AG10803 (cell line): ENCODE data around the gene FAM186B.
A peak's percentile ranks its signal among the peaks of the same experiment; 100 is the strongest.

ENCODE experiments used
- DNase-seq: peaks from one replicate; pipeline ENCODE4 v3.0.0; 2010; ENCODE audit warnings: low read depth
- H3K4me3 ChIP-seq: 2 replicates; pipeline ENCODE4 v1.5.1; 2011; ENCODE audit warnings: mild to moderate bottlenecking, low read length, control low read depth
- CTCF ChIP-seq: conservative IDR thresholded peaks from 2 replicates; pipeline ENCODE4 v1.5.1; 2011; ENCODE audit warnings: mild to moderate bottlenecking, low read length, control low read depth, inconsistent platforms

Gene FAM186B

DNA sequence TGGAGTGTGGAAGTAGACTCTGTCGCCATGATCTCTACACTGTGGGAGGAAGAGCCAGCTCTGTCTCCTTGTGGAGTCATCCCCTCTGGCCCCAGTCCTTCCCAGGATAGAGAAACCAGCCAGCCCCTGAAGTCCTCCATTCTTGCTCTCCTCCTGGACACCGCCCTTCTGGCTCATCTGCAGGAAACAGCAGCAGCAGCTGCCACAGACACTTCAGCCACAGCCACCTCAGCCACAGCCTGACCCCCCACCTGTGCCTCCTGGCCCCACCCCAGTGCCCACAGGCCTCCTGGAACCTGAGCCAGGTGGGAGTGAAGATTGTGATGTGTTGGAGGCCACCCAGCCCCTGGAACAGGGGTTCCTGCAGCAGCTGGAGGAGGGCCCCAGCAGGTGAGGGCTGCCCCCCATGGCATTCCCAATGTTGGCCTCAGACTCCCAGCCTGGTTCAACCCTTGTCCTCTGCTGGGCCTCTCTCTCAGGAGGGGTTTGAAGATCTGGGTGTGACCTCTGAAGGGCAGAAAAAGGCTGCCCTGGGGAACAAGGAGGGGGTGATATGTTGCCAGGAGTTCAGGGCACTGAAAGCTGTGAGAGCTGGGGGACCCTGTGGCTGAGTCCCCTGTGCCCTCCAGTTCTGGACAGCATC is 28.4 kb upstream of the FAM186B start:
- no peak overlapping the region for H3K4me3 ChIP-seq
- TF ChIP-seq CTCF: no peak
- DNase-seq: no peak

DNA sequence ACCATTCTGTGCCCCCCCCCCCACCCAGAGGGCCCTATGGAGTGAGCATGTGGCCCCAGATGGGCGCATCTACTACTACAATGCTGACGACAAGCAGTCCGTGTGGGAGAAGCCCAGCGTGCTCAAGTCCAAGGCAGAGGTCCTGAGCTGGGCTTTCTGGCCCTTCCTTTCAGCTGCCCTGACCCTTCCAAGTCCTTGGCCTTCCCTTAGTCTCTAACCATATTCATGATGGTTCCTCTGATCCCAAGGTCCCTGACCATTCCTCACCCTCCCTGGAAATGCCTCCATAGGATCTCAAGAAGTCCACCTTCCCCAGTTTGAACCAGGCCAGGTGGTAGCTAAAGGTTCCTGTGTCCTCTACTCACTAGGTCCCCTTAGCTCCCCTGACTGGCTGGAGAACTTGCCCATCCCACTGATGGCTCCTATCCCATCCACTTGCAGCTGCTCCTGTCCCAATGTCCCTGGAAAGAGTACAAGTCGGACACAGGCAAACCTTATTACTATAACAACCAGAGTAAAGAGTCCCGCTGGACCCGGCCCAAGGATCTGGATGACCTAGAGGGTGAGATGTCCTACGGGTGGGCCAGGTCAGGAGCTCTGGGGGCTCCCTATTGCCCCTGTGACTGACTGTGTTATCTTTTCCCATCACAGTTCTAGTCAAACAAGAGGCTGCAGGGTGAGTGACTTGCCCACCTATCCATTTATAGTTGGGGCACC is 27.7 kb upstream of the FAM186B start:
- TF ChIP-seq CTCF: no peak
- H3K4me3 ChIP-seq: no peak overlapping the region
- no peak for DNase-seq

DNA sequence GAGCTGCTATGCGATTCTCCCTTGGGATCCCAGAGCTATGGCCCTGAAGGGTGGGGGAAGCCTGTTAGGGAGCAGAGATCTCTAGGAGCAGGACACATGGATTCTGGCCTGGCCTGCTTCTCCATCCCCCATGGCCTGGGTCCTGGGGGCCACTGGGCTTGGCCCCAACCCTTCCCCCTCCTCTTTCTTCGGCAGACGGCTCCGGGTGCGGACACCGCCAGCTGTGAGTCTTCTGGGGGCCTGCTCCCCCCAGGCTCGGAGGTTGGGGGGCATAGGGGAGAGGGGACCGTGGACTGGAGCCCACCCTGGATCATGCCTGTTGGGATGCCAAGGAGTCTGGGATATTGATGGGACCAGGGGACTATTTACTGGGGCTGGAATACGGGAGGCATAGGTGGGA is 27.0 kb upstream of the FAM186B start:
- DNase-seq: no peak
- TF ChIP-seq CTCF: no peak
- no peak overlapping the region for H3K4me3 ChIP-seq

DNA sequence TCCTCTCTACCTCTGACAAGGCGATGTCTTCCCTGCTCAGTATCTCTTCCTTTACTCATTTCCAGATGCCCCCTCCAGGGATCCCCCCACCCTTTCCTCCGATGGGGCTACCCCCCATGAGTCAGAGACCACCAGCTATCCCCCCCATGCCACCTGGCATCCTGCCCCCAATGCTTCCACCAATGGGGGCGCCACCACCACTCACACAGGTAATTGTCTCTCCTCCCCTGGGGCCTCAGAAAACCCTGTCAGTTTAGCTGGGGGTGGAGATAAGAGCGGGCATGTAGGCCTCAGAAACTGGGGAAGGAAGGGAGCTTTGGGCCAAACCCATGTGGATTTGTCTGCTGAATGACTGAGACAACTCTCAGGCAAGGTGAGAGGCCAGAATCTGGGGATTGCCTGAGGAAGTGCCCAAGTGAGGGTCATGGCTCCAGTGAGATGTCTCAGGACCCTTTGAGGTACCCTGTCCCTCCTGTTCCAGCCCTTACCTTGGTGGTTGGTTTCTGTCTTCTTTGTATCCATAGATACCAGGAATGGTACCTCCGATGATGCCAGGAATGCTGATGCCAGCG is 26.0 kb upstream of the FAM186B start:
- no peak overlapping the region for H3K4me3 ChIP-seq
- DNase-seq: no peak
- no peak for TF ChIP-seq CTCF

DNA sequence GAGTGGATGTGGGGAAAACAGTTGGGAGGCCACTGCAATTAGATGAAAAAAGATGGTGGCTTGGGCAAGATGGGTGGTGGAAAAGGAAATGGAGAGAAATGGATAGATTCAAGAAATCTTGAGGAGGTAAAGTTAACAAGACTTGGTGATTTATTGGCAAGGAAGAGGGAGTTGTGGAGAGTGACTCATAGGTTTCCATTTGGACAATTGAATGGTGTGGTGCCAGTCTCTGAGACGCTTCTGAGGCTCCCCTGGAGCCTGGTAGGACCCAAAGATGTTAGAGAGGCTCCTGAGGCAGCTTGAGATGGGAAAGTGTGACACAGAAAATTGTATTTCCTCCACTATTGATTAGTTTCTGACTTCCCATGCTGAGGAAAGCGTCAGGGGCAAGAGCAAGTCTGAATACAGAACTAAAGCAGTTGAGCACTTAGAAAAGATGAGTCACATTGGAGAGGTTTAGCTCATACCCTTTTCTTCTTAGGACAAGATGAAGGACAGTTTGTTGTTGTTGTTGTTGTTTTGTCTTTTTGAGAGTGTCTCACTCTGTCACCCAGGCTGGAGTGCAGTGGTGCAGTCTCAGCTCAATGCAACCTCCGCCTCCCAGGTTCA is 22.4 kb upstream of the FAM186B start:
- H3K4me3 ChIP-seq: no peak overlapping the region
- no peak for TF ChIP-seq CTCF
- DNase-seq: peak; percentile 45

DNA sequence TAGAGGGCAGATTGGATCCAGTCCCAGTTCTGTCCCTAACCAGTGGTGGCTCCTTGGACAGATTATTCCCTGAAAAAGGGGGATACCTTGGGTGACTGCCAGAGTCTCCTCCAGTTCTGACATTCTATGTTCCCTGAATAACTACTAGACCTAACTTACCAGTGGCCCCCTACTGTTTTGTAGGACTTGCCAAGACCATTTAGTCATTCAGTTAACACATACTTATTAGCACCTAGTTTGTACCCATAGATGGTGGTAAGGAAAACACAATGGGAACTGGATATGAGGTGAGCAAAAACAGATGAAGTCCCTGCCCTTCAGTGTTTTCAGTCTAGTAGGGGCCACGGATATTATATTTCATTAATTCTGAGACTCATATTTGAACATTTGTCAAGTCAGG is 21.4 kb upstream of the FAM186B start:
- no peak for DNase-seq
- TF ChIP-seq CTCF: no peak
- H3K4me3 ChIP-seq: no peak overlapping the region
